ENCODE results near the gene TLE5.

Gene TLE5

GRCh38 chr19:3087769-3088168 is 25.5 kb upstream of the TLE5 start:
- DNase-seq = no peak
- H3K36me3 Mint-ChIP-seq (ENCODE audit: low read depth) = no peaks in the 10 kb centered on the region
- H3K27ac Mint-ChIP-seq = no peak overlapping the region
- no peak for TF ChIP-seq CTCF (IDR thresholded peaks at IDR 0.05)
- peaks cover 24% of the 10 kb centered on the region for H3K27me3 Mint-ChIP-seq (ENCODE audit: low read depth, poor library complexity)
- no peak overlapping the region for H3K4me3 Mint-ChIP-seq
- no peaks in the 10 kb centered on the region for H3K9me3 Mint-ChIP-seq
- H3K4me1 Mint-ChIP-seq = no peaks in the 10 kb centered on the region

- Mint-ChIP-seq H3K4me1 (no peaks in the 10 kb centered on the region), H3K4me3 (no peak overlapping the region)
Measured at GRCh38 chr19:3084943-3085342, 22.6 kb upstream of the TLE5 start.

GRCh38 chr19:3083964-3084363 is 21.7 kb upstream of the TLE5 start:
- no peak for TF ChIP-seq CTCF (IDR thresholded peaks at IDR 0.05)
- no peak for DNase-seq
- Mint-ChIP-seq H3K4me3 (no peak overlapping the region), H3K9me3 (peaks cover 4% of the 10 kb centered on the region), H3K4me1 (no peaks in the 10 kb centered on the region), H3K36me3 (ENCODE audit: low read depth) (no peaks in the 10 kb centered on the region), H3K27me3 (ENCODE audit: low read depth, poor library complexity) (peaks cover 28% of the 10 kb centered on the region), H3K27ac (no peak overlapping the region)

More at GRCh38 chr19:3084943-3085342, 22.6 kb upstream of the TLE5 start:
- no peak for TF ChIP-seq CTCF (IDR thresholded peaks at IDR 0.05)
- Mint-ChIP-seq H3K9me3 (peaks cover 4% of the 10 kb centered on the region), H3K36me3 (ENCODE audit: low read depth) (no peaks in the 10 kb centered on the region), H3K27ac (no peak overlapping the region), H3K27me3 (ENCODE audit: low read depth, poor library complexity) (peaks cover 27% of the 10 kb centered on the region)
- no peak for DNase-seq

- peaks cover 4% of the 10 kb centered on the region for H3K9me3 Mint-ChIP-seq
- H3K27me3 Mint-ChIP-seq (ENCODE audit: low read depth, poor library complexity) = peaks cover 34% of the 10 kb centered on the region
- no peak overlapping the region for H3K4me3 Mint-ChIP-seq
- no peaks in the 10 kb centered on the region for H3K4me1 Mint-ChIP-seq
- TF ChIP-seq CTCF (IDR thresholded peaks at IDR 0.05) = no peak
- no peak for DNase-seq
- H3K36me3 Mint-ChIP-seq (ENCODE audit: low read depth) = no peaks in the 10 kb centered on the region
- no peak overlapping the region for H3K27ac Mint-ChIP-seq
Measured at GRCh38 chr19:3082331-3082730, 20.0 kb upstream of the TLE5 start.

GRCh38 chr19:3080286-3080685 is 18.0 kb upstream of the TLE5 start:
- Mint-ChIP-seq H3K27me3 (ENCODE audit: low read depth, poor library complexity) (peaks cover 53% of the 10 kb centered on the region), H3K4me3 (no peak overlapping the region), H3K27ac (no peak overlapping the region), H3K4me1 (peaks cover 4% of the 10 kb centered on the region), H3K9me3 (peaks cover 4% of the 10 kb centered on the region), H3K36me3 (ENCODE audit: low read depth) (no peaks in the 10 kb centered on the region)
- no peak for DNase-seq
- no peak for TF ChIP-seq CTCF (IDR thresholded peaks at IDR 0.05)

GRCh38 chr19:3079578-3079977 is 17.3 kb upstream of the TLE5 start:
- TF ChIP-seq CTCF (IDR thresholded peaks at IDR 0.05) = no peak
- Mint-ChIP-seq H3K4me1 (peaks cover 4% of the 10 kb centered on the region), H3K27me3 (ENCODE audit: low read depth, poor library complexity) (peaks cover 60% of the 10 kb centered on the region), H3K4me3 (no peak overlapping the region), H3K9me3 (peaks cover 4% of the 10 kb centered on the region), H3K36me3 (ENCODE audit: low read depth) (no peaks in the 10 kb centered on the region), H3K27ac (no peak overlapping the region)
- no peak for DNase-seq

Data from nephron progenitor cell (in vitro differentiated cells).